RWPE2 (cell line): Measurements from ENCODE around the gene C20orf202.

ENCODE experiments used
- ATAC-seq: fragments of 200-7000 bp; cut with Tn5 transposase; 3 replicates; pipeline ENCODE4 v1.9.1; 2021; ENCODE audit warnings: low read depth
- DNase-seq: peaks from one replicate; pipeline ENCODE4 v3.0.0-alpha.2; 2020; ENCODE audit warnings: low spot score
- H3K27ac ChIP-seq: fragments of 450-650 bp; 2 replicates; pipeline ENCODE4 v1.5.1; 2017; ENCODE audit warnings: mild to moderate bottlenecking; ENCODE audit not compliant: poor library complexity, severe bottlenecking
- H3K27me3 ChIP-seq: fragments of 250-450 bp; sonication (Bioruptor Pico); 2 replicates; pipeline ENCODE4 v1.5.1; 2021; ENCODE audit warnings: mild to moderate bottlenecking, moderate library complexity; ENCODE audit not compliant: insufficient read depth, poor library complexity, severe bottlenecking
- H3K36me3 ChIP-seq: fragments of 250-450 bp; sonication (Bioruptor Pico); 2 replicates; pipeline ENCODE4 v1.5.1; 2020; ENCODE audit warnings: low read depth, mild to moderate bottlenecking, moderate library complexity
- H3K4me1 ChIP-seq: fragments of 250-450 bp; sonication (Bioruptor Pico); 2 replicates; pipeline ENCODE4 v1.5.1; 2021; ENCODE audit warnings: mild to moderate bottlenecking, moderate library complexity; ENCODE audit not compliant: insufficient read depth, poor library complexity, severe bottlenecking
- H3K4me3 ChIP-seq: fragments of 250-450 bp; sonication (Bioruptor Pico); 2 replicates; pipeline ENCODE4 v1.5.1; 2021; ENCODE audit warnings: mild to moderate bottlenecking, moderate library complexity; ENCODE audit not compliant: severe bottlenecking
- H3K9me3 ChIP-seq: fragments of 250-450 bp; sonication (Bioruptor Pico); 2 replicates; pipeline ENCODE4 v1.5.1; 2021; ENCODE audit warnings: mild to moderate bottlenecking, moderate library complexity; ENCODE audit not compliant: severe bottlenecking
- TF ChIP-seq, protein P1 (sequence below): fragments of 450-650 bp; IDR thresholded peaks from one replicate; pipeline ENCODE4 v1.5.1; 2017; ENCODE audit warnings: mild to moderate bottlenecking, moderate library complexity; ENCODE audit not compliant: poor library complexity, severe bottlenecking

Gene C20orf202

DNA sequence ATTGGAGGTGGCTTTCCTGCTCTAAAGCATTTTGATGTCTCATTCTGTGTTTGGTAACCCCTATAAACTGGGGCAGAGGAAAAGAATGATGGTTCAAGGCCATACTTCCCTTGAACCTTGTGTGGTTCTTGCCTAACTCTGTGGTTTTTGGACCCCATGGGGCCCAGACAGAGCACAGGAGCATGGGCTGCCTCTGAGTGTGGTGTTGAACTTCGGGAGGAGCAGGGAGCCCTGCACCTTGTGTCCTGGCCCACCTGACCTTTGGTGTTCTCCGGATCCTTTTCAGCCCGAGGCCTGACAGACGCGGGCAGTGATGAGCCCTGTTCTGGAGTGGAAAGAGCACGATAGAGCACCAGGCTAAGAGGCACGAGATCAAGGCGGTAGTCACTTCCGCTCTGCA, 37.3 kb upstream of the C20orf202 start:
- Histone ChIP-seq H3K4me3 (no peak overlapping the region), H3K27me3 (no peaks in the 10 kb centered on the region), H3K27ac (no peak overlapping the region), H3K36me3 (peaks cover 87% of the 10 kb centered on the region), H3K9me3 (no peaks in the 10 kb centered on the region), H3K4me1 (no peaks in the 10 kb centered on the region)
- ATAC-seq: no peak
- DNase-seq: no peak
- TF ChIP-seq, protein P1, sequence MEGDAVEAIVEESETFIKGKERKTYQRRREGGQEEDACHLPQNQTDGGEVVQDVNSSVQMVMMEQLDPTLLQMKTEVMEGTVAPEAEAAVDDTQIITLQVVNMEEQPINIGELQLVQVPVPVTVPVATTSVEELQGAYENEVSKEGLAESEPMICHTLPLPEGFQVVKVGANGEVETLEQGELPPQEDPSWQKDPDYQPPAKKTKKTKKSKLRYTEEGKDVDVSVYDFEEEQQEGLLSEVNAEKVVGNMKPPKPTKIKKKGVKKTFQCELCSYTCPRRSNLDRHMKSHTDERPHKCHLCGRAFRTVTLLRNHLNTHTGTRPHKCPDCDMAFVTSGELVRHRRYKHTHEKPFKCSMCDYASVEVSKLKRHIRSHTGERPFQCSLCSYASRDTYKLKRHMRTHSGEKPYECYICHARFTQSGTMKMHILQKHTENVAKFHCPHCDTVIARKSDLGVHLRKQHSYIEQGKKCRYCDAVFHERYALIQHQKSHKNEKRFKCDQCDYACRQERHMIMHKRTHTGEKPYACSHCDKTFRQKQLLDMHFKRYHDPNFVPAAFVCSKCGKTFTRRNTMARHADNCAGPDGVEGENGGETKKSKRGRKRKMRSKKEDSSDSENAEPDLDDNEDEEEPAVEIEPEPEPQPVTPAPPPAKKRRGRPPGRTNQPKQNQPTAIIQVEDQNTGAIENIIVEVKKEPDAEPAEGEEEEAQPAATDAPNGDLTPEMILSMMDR: no peak

DNA sequence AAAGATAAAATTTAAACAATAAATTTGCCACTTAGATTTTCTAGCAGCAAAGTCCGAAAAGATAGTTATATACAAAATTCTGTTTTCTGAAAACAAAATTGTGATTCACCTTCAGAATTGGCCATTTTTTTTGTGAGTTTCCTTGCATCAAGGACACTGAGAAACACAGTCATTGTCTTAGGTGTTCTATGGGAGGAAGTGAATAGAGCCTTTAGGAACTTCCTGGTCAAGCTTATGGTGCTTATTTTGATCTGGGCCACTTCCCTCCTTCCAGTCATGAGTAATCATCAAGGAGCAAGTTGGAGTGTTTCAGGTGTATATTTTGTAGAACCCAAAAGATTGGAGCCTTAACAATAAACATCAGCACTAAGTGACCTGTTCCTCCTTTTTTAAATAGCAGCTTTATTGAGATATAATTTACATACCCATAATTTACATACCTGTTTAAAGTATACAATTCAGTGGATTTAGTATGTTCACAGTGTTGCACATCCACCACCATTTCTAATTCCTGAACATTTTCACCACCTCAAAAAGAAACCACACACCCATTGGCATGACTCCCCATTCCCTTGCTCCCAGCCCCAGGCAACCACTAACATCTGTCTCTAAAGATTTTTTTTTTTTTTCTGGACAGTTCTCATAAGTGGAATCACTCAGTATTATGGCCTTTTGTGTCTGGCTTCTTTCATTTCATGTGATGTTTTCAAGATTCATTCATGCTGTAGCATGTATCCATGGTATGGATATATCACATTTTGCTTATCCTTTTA, 36.1 kb upstream of the C20orf202 start:
- TF ChIP-seq, protein P1: no peak
- no peak overlapping the region for H3K4me3 ChIP-seq
- no peak for ATAC-seq
- no peaks in the 10 kb centered on the region for H3K4me1 ChIP-seq
- no peak overlapping the region for H3K27ac ChIP-seq
- no peaks in the 10 kb centered on the region for H3K9me3 ChIP-seq
- no peaks in the 10 kb centered on the region for H3K27me3 ChIP-seq
- H3K36me3 ChIP-seq: peaks cover 79% of the 10 kb centered on the region
- DNase-seq: no peak

DNA sequence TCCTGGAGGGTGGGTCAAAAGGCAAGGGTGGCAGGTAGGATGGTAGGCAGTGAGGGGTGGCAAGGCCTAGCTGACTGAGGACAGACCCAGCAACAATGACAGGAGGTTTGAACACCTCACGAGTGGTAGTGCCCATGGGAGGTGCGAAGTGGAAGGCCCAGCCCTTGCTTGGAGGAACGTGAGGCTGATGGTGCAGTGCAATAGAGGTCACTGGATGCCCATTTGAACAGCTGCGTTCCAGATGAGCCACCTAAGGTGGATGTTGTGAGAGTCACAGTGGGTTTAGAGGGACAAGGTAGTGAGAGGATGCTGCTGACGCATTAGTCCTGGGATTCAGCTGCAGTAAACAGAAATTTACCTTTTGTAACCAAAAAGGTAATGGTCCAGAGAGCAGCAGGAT, 34.0 kb upstream of the C20orf202 start:
- no peaks in the 10 kb centered on the region for H3K4me1 ChIP-seq
- no peak overlapping the region for H3K4me3 ChIP-seq
- DNase-seq (no peak), ATAC-seq (no peak)
- H3K27ac ChIP-seq: no peak overlapping the region
- H3K9me3 ChIP-seq: no peaks in the 10 kb centered on the region
- H3K27me3 ChIP-seq: no peaks in the 10 kb centered on the region
- TF ChIP-seq, protein P1: no peak
- H3K36me3 ChIP-seq: peaks cover 58% of the 10 kb centered on the region

DNA sequence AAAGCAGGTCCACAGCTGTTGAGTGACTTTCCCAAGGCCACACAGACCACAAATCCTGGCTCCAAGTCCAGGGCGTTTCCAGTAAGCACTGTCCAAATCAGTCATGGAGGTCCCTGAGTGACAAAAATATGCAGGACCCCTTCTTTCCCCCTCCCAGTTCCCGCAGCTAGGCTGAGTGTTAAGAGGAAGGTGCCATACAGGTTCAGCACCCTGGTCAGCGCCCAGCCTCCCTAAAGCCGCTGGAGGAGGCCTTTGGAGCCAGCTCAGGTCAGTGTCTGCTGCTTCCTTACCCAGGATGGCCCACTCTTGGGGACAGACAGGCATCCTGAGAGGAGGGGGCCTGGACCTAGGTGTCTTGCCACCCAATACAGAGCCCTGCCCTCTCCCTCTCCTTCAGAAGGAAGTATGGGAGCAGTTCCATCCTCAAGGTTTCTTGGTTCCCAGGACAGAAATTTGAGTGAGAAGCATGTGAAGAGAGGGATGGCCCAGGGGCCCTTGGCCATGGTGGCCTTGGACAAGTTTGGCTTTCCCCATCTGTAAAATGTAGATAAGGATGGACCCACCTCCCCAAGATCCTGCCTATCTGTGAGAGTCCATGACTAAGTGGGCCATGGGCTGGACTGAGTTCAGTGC, 31.7 kb upstream of the C20orf202 start:
- no peaks in the 10 kb centered on the region for H3K4me1 ChIP-seq
- peaks cover 35% of the 10 kb centered on the region for H3K36me3 ChIP-seq
- no peak overlapping the region for H3K27ac ChIP-seq
- H3K4me3 ChIP-seq: no peak overlapping the region
- TF ChIP-seq, protein P1: no peak
- H3K9me3 ChIP-seq: no peaks in the 10 kb centered on the region
- ATAC-seq (peak; percentile 43; the same call in 2 of the 3 replicates), DNase-seq (no peak)
- no peaks in the 10 kb centered on the region for H3K27me3 ChIP-seq

DNA sequence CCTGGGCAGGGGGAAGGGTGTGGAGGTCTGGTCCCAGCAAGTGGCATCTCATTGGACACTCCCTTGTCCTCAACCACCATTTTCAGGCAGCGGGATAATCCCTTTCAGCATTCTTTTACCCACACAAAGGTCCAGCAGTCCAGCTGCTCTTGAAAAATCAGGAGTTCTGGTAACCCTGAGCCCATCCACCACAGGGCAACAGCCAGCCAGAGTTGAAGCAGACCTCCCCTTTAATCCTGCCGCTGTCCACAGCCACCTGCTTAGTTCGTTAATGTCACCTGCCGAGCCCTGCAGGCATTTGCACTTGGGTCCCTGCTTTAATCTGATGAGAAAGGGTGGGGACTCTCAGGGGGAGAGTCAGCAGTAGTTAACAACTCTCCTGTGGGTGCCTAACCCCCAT, 29.6 kb upstream of the C20orf202 start:
- Histone ChIP-seq H3K4me1 (no peaks in the 10 kb centered on the region), H3K4me3 (no peak overlapping the region), H3K36me3 (peaks cover 14% of the 10 kb centered on the region), H3K27me3 (no peaks in the 10 kb centered on the region), H3K27ac (no peak overlapping the region), H3K9me3 (no peaks in the 10 kb centered on the region)
- DNase-seq (no peak), ATAC-seq (no peak)
- TF ChIP-seq, protein P1: no peak
